HTERT RPE-1 (cell line): ENCODE data around the gene DMWD.

Experiments
- in situ Hi-C: fragments of 300-500 bp; cut with MboI; formaldehyde crosslinking; loops from 4 replicates; pipeline ENCODE4 v1.14.3; 2020; ENCODE audit warnings: low sequenced_read_pairs

Gene DMWD, protein sequence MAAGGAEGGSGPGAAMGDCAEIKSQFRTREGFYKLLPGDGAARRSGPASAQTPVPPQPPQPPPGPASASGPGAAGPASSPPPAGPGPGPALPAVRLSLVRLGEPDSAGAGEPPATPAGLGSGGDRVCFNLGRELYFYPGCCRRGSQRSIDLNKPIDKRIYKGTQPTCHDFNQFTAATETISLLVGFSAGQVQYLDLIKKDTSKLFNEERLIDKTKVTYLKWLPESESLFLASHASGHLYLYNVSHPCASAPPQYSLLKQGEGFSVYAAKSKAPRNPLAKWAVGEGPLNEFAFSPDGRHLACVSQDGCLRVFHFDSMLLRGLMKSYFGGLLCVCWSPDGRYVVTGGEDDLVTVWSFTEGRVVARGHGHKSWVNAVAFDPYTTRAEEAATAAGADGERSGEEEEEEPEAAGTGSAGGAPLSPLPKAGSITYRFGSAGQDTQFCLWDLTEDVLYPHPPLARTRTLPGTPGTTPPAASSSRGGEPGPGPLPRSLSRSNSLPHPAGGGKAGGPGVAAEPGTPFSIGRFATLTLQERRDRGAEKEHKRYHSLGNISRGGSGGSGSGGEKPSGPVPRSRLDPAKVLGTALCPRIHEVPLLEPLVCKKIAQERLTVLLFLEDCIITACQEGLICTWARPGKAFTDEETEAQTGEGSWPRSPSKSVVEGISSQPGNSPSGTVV

DNA sequence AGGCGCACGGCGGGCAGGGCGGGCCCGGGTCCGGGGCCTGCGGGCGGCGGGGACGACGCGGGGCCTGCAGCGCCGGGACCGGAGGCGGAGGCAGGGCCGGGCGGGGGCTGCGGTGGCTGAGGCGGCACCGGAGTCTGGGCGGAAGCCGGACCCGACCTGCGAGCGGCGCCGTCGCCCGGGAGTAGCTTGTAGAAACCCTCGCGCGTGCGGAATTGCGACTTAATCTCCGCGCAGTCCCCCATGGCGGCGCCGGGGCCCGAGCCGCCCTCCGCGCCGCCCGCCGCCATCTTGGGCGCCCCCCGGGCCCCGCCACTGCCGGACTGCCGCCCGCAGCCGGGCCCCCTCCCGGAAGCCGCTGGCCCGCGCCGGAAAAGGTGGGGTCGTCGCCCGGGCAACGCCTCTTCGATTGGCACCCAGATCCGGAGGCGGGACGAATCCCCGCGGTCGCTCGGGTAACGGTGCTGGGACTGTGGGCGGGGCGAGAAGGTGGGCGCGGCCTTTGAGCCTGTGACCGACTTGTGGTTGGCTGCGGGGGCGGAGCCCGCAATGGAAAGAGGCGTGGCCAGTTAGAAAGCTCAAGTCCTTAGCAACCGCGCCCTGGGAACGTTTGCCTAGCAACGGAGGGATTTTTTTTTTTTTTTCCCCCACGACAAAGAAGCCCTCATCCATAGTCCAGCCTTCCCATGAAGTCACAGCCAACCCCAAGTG is at the start of gene DMWD:
Gene DMWD, minus strand, starts transcription at position 376 of the 708 bp plus-strand sequence. Its CDS starts 89 bp downstream, at position 287.
- in situ Hi-C loops, result no loop called here

DNA sequence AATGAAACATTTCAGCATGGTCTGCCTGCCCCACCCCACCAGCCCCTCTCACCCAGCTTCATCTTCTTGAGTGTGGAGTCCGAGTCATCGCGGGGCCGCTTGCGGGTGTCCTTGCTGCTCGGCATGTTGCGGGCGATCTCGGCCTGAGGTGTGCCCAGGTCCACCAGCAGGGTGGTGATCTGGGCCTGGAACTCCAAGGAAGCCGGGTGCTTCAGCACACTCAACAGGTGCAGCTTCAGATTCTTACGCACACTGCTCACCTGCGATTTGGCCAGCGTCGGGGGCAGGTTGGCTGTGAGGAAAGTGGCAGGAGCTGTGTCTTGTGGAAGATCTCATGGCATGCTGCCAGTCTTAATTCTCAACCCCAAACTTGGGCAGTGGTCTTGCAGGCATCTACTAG is 49.6 kb upstream of the DMWD start:
- in situ Hi-C loops, result no loop called here

DNA sequence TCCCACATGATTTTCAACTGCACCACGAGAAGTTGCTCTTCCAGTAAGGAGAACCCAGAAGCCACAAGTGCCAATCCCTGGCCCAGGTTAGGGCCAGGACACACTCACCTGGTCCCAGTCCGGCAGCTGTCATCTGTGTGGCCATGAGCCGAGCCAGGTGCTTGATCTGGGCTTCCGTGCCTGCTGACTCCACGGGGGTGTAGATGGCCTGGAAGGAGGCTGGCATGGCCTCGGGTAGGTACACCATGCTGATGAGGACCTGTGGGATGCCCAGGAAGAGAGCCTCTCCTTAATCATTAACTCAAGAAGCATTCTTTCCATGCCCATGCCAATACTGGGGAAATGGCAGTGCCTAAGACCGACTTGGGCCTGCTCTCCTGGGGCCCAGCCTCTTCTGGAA is 42.3 kb upstream of the DMWD start:
- in situ Hi-C loops, result no loop called here

DNA sequence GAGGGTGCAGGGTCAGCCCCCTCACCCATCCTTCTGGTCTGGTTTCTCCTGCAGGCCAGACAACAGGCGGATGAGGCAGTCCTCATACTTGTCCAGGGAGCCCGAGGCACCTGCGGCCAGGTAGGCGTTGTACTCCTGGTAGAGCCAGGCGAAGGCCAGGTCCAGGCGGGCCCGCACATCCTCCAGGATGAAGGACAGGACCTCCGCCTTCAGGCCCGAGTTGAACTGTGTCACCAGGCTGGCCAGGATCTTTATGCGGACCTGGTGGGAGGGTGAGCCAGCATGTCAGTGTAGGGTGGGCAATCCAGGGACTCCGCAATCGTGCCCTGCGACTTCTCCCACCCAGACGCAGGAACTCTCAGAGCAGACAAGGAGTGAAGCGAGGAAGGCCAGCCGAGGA is 36.3 kb upstream of the DMWD start:
- in situ Hi-C loops, result no loop called here

DNA sequence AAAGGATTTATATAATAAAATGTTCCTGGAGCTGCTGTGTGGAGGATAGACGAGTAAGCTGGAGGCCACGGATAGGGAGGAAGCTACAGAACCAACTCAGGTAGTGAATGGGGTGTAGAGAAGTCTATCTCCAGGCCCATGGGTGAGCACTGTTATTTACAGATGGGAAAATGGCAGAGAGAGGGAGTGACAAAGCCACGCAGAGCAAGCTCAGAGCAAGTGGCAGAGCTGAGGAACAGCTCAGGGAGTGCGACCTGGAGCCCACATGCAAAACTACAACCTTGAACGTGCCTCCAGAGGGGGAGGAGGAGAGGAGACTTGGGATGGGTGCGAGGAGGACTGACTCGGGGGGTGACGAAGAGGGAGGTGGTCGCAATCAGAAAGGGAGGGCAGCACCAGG is 35.9 kb upstream of the DMWD start:
- in situ Hi-C loops, result no loop called here

DNA sequence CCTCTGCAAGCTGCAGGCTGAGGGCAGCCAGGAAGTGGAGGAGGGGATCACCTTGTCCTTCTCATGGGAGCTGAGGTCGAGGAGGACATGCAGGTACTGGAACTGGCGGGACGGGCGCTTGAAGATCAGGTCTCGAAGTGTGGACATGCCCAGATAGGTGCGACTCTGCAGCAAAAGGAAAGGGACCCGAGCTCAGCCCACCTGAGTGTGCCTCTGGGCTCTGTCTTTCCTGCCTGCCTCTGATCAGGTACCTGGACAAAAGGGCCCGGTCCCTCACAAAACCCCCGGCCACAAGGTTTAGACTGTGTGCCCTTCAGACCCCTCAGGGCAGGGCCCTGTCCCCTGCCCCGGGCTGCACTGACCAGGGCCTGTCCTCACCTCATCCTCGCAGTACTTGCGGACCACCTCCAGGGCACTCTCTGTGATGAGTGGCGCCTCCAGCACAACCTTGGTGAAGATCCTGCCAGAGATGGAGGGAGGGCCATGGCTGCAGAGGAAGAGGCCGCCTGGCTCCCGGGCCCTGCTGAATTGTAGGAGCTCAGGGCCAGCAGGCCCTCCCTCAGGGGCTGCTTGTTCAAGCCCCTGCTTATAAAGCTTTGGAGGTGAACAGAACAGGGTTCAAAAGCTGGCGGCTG is 34.9 kb upstream of the DMWD start:
- in situ Hi-C loops, result no loop called here

DNA sequence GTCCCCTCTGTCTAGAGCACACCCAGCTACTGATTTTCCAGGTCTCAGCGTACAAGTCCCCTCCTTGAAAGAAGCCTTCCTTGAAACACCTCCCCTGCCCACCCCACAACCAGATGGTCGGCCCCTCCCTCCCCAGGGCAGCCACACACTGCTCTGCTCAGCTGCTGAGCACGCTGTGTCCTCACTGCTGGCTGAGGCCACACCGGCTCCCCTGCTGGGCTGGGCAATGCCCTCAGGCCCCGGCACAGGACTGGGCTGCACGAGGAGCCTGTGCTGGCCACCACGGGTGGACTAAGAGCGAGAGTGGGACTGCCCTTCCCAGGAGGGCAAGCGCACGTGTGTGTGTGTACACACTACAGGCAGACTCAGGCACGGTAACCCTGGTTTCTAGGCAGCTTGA is 34.3 kb upstream of the DMWD start:
- in situ Hi-C loops, result no loop called here

DNA sequence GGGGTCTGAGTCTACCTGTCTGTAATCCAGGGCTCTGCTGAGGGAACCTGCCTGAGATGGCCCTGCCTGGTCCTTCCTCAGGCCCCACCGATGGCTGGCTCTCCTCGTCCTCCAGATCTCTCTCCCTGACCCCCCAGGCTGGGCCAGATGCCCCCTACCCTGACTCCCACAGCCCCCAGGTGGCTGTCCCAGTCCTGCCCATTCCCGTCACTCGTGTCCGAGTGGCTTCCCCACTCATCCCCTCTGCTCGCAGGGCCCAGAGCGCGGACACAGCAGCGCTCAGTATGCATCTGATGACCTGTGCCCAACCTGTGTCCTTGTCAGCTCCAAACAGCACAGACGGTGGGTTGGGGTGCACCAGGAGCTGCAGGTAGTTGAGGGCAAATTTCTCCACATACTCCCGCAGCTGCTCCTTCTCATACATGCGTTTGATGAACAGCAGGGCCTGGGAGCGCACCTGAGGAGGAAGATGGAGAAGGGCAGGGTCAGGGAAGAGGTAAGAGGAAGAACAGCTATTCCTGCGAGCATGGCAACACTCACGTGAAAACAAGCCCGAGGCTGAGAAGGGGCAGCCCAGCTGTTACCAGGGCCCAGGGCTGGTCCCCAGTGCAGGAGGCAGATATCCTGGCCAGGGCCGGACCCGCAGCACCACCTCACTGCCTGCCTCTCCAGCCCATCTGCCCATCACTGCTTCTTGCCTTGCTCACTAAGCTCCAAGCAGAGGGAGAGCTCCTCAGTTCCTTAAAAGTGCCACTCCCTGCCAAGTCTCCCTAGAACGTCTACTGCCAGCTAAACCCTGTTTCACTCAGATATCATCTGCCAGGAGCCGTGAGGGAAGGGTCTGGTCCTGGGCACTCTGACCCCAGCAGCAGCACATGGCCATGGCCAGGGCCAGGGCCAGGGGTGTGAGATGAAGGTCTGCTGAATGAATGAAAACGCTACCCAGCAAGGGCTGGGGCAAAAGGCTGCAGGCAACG is 33.6 kb upstream of the DMWD start:
- in situ Hi-C loops, result no loop called here

DNA sequence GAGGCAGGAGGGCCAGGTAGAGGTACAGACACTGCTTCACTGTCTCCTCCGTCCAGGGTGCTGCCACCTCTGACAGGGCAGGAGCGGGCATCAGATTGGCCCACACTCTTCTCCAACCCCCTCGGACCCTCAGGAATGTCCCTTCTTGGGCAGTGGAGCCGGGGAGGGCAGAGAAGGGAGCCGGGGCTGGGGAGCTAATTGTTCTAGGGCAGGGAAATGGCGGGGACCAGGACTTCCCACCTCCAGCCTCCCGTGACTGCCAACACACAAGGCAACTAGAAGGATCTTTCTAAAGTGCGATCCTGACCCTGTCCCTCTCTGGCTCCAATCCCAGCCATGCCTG is 32.6 kb upstream of the DMWD start:
- in situ Hi-C loops, result no loop called here

DNA sequence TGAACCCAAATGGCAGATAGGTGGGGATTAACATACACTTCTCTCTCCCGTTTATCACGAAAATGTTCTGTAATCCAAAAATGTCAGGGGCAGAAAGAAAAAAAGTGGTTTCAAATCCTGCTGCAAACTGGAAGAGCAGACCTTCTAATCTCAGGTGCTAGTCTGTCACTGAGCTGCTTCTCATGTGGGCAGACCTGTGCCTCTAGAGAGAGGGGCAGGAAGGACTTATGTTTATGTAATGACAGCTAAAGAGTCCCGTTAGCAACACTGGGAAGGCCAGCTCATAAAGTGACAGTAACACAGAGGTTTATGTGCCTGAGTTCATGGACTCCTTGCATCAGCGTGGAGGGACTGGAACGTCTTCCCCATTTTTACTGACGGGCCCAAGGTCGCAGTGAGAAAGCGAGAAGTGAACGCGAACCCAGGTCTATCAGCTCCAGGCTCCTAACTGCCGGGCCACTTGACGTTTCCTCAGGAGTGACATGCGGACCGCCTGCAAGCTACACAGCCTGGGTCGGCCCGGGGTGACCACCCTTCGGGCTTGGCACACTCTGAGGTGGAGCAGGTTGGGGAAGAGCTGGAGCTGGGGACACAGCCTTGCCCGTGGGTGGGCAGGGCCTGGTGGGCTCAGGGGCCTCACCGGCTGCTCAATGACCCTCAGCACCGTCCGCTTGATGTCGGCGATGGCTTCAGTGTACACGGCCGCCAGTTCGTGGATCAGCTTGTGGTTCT is 32.1 kb upstream of the DMWD start:
- in situ Hi-C loops, result no loop called here

DNA sequence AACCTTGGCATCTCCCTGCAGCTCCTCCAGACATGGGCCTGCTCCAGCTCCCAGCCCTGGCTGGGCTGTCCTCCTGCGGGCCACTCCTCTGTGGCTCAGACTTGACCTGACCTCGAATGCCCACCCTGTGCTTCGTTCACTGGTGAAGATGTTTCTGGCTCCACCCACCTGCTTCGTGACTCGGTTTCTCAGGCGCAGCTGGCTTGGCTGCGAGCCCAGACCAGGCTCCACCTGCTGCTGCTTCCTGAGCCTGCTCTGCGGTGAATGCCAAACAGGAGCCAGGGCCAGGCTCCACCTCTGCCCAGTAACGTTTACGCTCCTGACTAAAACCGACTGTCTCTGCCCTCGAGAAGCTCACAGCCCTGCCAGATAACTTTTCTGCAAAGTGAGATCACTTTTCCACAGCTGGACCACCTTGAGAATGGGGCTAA is 31.4 kb upstream of the DMWD start:
- in situ Hi-C loops, result no loop called here

DNA sequence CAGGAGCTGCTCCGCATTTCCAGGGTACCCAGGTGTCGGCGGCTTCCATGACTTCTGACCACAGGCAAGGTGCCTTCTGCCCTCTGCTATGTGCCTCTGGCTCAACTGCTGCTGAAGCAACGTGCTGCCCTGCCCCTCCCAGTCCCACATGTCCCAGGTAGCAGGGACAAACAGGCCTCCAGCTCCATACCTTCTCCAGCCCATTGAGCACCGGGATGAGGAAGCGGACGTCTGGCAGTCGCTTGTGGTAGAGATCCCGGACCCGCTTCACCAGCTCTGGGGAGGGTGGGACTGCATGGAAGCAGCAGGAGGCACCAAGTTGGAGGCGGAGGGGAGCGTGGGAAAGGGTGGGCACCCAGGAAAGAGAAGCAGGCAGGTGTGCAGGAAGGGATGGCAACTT is 30.5 kb upstream of the DMWD start:
- in situ Hi-C loops, result no loop called here

DNA sequence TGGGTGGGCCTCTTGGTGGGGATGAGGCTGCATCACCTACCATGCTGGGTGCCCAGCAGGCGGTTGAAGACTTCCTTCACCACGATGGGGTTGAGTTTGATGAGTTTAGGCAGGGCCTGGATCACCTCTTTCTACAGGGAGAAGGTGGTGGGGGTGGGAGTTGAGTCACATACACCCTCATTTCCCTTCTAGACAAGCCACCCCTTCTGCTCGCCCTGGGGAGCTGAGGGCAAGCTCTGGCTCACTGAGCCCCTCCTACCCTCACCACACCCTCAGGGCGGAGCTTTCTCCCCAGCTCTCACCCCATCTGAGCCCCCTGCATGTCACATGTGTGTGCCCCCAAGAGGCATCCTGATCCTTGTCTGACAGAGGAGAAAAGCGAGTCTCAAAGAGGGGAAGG is 30.1 kb upstream of the DMWD start:
- in situ Hi-C loops, result no loop called here

DNA sequence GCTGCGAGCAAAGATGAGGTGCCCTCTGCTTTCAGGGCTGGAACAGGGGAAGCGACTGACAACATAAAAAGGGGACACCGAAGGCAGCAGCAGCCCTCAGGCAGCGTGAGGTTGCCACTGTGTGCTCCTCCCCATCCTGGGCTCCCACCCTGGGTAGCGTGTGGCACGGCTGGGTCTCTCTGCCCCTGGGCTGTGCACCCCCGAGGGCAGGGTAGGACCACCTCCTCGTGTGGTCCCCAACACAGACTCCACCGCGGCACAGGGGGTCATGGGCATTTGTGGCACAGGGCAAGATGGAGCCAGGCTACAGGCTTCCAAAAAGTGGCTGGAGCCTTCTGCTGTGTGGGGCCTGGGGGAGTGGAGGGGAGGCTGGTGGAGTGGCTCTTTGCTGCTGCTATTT is 28.9 kb upstream of the DMWD start:
- in situ Hi-C loops, result no loop called here

DNA sequence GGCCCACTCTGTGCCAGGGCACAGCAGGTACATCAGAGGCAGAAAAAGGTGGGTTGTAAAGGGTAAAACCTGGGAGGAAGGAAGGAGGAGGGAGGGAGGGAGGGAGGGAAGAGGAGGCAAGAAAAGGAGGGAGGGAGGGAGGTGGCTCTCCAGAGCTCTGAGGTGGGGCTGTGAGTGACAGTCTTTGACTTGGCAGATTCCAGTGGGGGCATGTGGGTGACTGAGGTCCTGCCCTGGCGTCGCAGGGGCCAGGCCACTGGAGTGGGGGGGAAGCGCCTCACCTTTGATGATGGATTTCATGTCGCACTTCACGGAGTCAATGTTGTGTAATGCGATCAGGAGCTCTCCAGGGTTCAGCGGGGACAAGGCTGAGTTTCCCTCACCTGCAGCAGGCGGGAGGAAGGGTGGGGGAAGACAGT is 28.5 kb upstream of the DMWD start:
- in situ Hi-C loops, result no loop called here

DNA sequence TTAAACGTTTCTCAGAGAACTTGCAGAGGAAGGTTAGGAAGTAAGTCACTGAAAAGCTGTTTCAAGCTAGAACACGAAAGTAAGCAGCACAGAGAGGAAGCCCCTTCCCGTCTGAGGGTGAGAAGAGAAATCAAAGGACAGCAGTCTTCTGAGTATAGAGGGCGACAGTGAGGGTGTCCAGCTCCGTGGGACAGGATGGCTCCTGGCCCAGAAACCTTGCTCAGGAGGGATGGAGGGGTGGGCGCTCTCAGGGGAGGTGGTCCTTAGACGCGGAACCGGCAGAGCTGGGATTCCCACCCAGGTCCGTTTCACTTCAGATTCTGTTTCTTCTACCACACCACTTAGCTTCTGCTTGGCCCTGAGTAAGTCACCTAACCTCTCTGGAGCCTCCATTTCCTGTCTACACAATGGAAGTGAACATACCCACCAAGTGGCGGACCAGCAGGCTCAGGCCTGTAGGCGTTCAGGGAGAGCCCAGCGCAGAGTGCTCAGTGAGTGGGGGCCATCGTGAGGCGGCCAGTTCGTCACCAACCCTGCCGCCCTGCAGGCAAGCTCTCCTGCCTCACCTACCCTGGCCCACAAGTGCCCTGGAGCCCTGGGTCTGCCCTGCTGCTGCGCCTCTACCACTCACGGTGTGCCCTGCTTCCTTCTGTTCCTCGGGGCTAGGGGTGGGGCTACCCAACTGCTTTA is 27.9 kb upstream of the DMWD start:
- in situ Hi-C loops, result no loop called here

DNA sequence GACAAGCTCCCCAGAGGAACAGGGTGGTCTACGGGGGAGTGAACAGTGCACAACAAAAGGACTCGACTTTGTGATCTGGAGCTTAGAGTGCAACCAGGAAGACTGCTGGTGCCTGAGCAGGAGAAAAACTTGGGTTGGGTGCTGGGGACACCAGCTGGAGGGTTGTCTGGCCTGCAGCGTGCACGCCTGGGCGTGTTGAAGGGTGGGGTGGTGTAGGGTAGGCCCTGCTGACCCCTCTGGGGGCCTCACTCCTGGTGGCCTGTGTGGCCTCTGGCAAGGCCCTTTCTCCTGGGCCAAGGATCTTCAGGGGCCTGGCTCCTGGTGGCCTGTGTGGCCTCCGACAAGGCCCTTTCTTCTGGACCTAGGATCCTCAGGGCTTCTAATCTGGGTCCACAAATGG is 27.1 kb upstream of the DMWD start:
- in situ Hi-C loops, result no loop called here

DNA sequence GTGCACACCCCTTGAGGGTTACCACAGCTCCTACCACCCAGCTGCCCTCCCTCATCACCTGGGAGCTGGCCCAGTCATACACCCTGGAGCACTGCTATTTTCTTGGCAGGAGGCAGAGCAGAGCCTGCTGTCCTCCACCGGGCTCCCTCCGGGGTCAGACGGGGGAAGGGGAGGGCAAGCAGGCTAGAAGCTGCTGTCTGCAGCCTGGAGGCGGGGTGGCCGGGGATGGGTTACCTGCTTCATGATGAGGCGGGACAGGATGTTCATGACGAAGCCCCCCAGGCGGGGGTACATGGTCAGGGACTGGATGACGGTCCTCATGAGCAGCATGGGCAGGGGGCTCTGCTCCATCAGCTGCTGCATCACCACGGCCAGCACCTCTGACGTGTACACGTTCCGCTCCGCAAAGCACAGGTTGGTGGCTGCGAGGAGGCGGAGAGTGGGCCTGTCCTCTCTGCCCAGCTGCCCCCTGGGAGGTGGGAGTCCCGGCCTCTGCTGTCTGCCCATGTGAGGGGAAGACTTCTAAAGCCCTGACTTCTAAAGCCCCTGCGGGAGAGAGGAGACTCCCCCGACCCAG is 25.2 kb upstream of the DMWD start:
- in situ Hi-C loops, result no loop called here
